B cell (primary cell): ENCODE data around the gene WDR76.

ENCODE experiments used
- CTCF ChIP-seq: fragments of 200-600 bp; IDR thresholded peaks from one replicate; pipeline ENCODE4 v1.8.0; 2022; ENCODE audit warnings: antibody characterized with exemption, mild to moderate bottlenecking
- EZH2 ChIP-seq: IDR thresholded peaks from 2 replicates; pipeline ENCODE4 v1.6.1; 2012; ENCODE audit warnings: borderline replicate concordance, low read depth, mild to moderate bottlenecking, moderate library complexity, low read length; ENCODE audit not compliant: insufficient read depth, poor library complexity, severe bottlenecking

- no peak for TF ChIP-seq CTCF
- TF ChIP-seq EZH2 = no peak
These were observed 74.7 kb downstream of the WDR76 start for GRCh38 chr15:43901495-43901894.
